Adipose tissue (tissue), 3 donors: ENCODE results near the gene INSL6. TPM values are rescaled to one million over a fixed set of nuclear protein-coding genes. Genes with fewer than 3 reads are reported as not detected.
"Not testable (repeated sequence)": the region's sequence is repeated elsewhere in the genome, so short reads cannot be mapped to it uniquely, and the experiment has no call there.

ENCODE experiments used
- H3K27ac ChIP-seq: one replicate; pipeline ENCODE4 v1.5.1; 2013; ENCODE audit warnings: low read depth, low read length
- WGBS, 3 donors: extraction: QIAGEN DNeasy Blood & Tissue Kit; methylation state at CpG; one replicate each; pipeline ENCODE4 v1.1.7; 2013; 5-methylcytosine and 5-hydroxymethylcytosine counted together
- polyA plus RNA-seq, 3 donors: library from polyadenylated mRNA; stranded (reverse); fragments of 200-250 nt; gene quantifications; one replicate each; pipeline ENCODE4 v1.2.3, GENCODE V29; 2013
- donor health status: healthy with polysubstance abuse.
- donor health status: Bipolar disorder and iron deficiency.
- donor health status: healthy.

INSL6 gene
- polyA plus RNA-seq, result not detected

- 87 to 93% (median 90%) methylated on average over 44 of the region's 44 CpGs for WGBS, 3 donors
- no peak within 1 kb of the TSS for H3K27ac ChIP-seq
Measured at GRCh38 chr9:5185220-5185840, at the start of gene INSL6. Gene INSL6, minus strand, starts transcription at chr9:5185639. Its CDS starts 37 bp downstream, at chr9:5185602.

- WGBS, 3 donors, result 80 to 95% (median 93%) methylated on average over 2 of the region's 2 CpGs
- H3K27ac ChIP-seq, result no peak within 1 kb of the TSS
Measured at GRCh38 chr9:5231212-5231611, 45.8 kb upstream of the INSL6 start, which contains the start of gene INSL4. Gene INSL4, plus strand, starts transcription at chr9:5231419. Its CDS starts 105 bp downstream, at chr9:5231524.

DNA sequence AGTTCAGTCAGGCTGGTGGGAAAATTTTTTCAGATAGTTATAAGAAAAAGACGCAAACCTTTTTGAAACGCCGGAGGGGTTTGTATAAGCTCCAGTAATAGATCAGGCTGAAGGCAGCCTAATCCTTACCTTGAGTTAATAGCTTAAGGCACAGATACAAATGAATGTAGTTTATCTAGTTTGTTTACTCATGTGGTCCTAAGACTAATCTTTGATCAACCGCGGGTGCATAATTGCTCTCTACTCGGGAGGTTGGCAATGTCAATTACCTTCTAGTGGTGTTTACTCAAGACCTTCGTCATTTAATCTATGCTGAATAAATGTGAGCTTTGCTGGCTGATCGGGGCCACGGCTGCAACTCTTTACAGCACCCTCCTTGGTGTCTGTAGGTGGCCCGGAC is 45.1 kb upstream of the INSL6 start:
- WGBS, 3 donors, result 71 to 80% (median 72%) methylated on average over 10 of the region's 10 CpGs
- H3K27ac ChIP-seq, result no peak overlapping the region

- no peak overlapping the region for H3K27ac ChIP-seq
Measured at GRCh38 chr9:5205071-5205470, 19.6 kb upstream of the INSL6 start.

DNA sequence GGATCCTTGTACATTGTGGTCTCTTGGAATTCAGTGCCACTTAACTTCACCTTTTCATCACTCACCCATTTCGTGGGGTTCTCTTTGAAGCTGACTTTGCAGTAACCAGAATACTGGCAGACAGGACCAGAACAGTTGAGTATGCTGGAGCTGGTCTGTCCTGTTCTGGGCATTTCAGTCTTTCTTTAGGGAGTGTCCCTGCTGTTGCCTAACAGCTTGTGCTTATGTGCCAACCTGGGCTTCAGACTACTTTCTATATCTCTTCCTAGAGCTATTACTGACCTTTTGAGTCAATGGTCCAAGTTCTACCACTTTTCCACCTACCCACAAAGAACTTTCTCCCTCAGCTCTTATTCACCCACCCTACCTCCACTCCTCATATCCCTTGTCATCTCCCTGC is 10.0 kb upstream of the INSL6 start:
- 74 to 92% (median 75%) methylated on average over 1 of the region's 1 CpG for WGBS, 3 donors
- no peak overlapping the region for H3K27ac ChIP-seq

DNA sequence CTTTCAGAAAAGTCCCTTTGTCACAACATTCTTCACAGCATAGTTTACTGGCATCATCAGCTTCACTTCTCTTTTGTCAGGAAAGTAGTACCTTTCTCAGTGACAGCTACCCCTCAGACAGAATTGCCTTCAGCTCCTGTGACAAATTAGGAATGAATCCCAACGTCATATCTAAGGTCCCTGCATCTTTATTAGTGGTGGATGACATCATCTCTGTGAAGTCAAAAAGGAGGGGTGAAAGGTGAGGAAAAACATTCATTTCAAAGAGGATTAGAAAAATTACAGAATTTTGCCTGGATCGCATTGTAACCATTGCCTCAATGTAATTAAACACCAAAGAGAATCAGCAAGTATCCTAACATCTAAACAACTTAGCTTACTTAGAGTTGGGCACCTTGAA is 7.9 kb upstream of the INSL6 start:
- 61 to 62% (median 62%) methylated on average over 2 of the region's 2 CpGs for WGBS, 3 donors
- H3K27ac ChIP-seq, result no peak overlapping the region

DNA sequence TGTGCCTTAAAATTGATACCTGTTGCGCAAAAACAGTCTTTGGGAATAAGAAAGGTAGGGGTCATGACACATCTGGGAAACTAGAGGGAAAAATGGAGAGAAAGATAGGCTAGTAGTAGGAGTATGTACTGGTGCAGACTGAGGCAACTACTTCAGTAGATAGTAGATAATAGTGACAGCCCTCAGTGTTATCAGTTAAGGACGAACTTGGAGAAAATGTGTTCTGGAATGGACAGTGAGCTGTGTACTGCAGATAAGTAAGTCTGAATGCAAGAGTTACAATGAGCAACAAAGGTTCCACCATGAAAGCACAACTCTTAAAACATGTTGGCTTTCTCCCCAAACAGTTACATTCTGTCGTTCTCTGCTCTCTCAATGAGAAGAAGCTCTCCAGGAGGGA is 6.5 kb upstream of the INSL6 start:
- 70 to 82% (median 75%) methylated on average over 3 of the region's 3 CpGs for WGBS, 3 donors
- H3K27ac ChIP-seq, result no peak overlapping the region

DNA sequence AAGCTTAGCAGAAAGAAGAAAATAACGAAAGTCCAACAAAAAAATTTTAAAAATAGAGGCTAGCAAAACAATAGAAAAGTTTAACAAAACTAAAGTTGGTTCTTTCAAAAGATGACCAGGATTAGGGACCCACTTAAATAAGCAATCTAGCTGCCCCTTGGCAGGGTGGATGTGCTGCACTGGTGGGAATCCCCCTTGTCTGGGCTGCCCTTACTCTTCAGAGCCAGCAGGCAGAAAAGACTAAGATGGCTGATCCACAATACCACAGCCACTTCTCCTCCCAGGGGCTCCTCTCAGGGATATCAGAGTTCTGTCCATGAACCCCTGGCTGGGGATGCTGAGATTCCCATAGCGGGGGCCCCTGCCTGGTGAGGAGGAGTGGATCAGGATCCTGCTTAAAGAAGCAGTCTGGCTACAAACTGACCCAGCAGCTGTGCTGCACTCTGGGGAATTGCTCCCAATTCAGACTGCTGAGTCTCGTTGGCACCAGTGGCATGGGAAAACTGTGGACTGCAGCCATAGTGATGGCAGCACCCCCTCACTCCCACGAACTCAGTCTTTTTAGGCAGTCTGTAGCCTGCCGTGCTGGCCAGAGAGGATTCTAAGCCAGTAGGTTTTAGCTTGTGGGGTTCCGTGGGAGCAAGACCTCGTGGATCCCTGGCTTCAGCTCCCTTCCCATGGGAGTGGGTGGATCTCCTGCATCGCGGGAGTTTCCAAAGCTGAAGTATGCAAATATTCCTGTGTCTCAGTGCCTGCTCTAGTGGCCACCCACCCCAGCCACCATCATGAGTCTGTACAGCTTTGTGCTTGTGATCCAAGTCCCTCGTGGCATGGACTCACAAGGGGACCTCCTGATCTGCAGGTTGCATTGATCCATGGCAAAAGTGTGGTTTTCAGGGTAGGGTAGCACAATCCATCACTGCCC is 2.9 kb upstream of the INSL6 start:
- H3K27ac ChIP-seq, result no peak overlapping the region
- 62 to 65% (median 64%) methylated on average over 10 of the region's 10 CpGs for WGBS, 3 donors

DNA sequence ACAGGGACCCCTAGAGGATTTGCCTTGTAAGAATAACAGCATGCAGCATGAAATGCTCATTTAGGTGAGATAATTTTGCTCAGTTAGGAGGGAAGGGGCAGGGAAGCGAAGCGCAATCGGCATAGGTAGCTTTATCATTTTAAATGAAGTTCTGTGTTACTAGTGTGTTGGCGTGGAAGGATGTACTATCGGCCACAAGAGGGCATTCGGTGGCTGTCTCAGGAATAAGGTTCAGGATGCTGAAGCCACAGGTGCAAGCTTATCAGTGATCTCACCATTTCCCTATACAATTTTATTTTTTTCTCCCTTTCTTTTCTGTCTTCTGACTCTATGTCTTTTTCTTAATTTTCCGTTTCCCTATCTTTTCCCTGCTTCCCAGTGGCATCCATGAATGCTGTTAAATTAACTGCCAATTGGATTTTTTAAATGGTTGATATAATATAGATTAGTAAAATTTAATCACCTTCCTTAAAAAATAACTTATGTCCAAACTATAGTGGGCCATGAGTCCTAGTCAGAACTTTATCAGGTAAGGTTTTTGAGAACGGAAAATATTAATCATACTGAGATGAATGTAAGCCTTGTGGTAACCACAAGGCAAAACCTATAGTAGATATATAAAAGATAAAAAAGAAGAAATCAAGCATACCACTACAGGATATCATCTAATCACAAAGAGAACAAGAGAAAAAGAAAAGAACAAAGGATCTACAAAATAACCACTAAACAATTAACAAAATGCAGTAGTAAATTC is 1.2 kb upstream of the INSL6 start:
- WGBS, 3 donors, result 16 to 25% (median 23%) methylated on average over 8 of the region's 8 CpGs
- no peak overlapping the region for H3K27ac ChIP-seq

DNA sequence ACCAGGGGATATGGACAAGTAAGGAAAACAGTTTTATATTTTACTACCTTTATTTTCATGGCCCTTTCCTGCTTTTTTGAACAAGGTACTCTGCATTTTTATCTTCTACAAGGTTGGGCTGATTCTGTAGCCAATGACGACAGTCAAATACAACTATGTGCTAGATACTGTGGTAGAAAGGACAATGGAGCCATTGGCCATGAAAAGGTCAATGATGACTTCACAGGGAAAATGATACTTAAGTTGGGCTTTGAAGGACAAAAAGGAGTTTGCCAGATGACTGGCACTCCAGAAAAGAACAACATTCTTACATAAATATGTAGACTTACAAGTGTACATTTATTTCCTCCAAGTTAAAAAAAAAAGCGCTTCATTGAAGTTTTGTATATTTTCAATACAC is 663 bp downstream of the INSL6 start:
- 96 to 97% (median 96%) methylated on average over 2 of the region's 2 CpGs for WGBS, 3 donors

GRCh38 chr9:5180631-5181030 is 4.8 kb downstream of the INSL6 start:
- 89 to 95% (median 93%) methylated on average over 2 of the region's 2 CpGs for WGBS, 3 donors
- H3K27ac ChIP-seq, result not testable (repeated sequence)

More for the DNA sequence above, 663 bp downstream of the INSL6 start:
- H3K27ac ChIP-seq, result no peak overlapping the region

DNA sequence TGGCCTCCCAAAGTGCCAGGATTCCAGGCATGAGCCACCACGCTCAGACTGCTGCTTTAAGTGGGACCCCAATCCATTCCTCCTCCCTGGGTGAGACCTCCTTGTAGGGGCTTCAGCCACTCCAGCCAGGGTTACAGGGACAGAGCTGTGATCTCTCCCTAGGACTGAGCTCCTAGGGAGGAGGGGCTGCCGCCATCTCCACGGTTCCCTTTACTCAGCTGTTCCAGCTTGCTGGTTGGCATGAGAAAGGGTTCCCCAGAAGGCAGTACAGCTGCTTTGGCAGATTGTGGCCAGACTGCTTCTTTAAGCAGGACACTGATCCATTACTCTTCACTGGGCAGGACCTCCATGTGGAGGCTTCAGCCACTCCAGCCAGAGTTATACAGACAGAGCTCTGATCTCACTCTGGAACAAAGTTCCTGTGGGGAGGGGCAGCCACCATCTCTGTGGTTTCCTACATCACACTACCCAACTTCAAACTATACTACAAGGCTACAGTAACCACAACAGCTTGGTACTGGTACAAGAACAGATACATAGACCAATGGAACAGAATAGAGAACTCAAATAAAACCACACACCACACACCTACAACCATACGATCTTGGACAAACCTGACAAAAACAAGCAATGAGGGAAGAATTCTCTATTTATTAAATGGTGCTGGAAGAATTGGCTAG is 7.2 kb downstream of the INSL6 start:
- no peak overlapping the region for H3K27ac ChIP-seq
- 84 to 88% (median 85%) methylated on average over 4 of the region's 4 CpGs for WGBS, 3 donors

DNA sequence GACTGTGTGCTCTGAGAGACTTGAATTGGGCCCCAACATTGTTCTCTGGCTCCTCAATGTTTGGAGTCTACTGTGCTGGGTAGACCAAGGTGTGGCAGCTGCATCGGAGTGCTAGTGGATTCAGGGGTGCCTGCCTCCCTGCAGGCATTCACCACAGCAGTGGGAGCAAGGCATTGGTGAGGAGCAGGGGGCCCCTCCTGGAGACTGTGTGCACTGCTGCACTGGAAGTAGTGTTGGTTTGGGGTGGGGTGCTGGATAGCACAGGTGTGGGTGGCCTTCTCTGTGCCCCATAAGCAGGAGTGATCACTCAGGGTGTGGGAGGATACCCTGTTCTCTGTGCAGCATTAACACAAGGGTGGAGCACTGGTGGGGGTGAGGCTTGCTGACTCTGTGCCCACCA is 39.2 kb downstream of the INSL6 start:
- H3K27ac ChIP-seq, result no peak overlapping the region
- 96 to 100% (median 96%) methylated on average over 1 of the region's 1 CpG for WGBS, 3 donors

- no peak overlapping the region for H3K27ac ChIP-seq
- WGBS, 3 donors, result 92 to 95% (median 93%) methylated on average over 7 of the region's 7 CpGs
Measured at GRCh38 chr9:5144217-5144616, 41.2 kb downstream of the INSL6 start.

DNA sequence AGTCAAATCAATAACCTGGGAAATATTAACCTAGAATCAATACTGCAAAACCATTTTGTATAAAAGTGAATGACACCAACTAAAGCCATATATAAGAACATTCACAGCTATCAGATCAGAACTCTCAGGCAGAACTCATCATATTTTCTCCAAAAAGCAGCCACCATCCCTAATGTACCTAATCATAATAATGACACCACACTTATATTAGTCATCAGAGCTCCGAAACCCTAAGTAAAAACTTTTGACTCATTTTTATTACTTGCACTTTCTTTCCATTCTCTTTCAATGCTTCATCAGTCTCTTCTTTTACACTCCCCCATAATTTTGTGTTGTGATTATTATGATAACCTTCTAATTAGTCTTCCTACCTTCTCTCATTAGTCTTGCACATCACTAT is 45.3 kb downstream of the INSL6 start:
- 90 to 97% (median 90%) methylated on average over 1 of the region's 1 CpG for WGBS, 3 donors
- H3K27ac ChIP-seq, result no peak overlapping the region

DNA sequence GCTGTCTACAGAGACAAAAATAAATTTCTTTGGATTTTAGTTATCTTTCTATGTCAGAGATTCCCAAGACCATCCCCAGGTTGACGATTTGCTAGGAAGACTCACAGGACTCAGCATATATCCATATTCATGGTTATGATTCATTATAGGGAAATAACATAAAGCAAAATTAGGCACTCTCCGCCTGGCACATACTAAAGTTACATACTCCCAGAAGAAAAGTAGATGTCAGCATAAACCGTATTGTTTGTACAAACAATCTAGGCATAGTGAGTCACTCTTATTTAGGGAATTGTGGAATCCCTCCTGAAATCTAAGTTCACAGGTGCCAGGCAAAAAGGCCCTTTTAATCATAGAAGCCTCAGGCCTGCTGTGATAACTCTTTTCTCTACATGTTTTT is 62.9 kb downstream of the INSL6 start:
- 81 to 97% (median 94%) methylated on average over 3 of the region's 3 CpGs for WGBS, 3 donors
- H3K27ac ChIP-seq, result no peak overlapping the region

DNA sequence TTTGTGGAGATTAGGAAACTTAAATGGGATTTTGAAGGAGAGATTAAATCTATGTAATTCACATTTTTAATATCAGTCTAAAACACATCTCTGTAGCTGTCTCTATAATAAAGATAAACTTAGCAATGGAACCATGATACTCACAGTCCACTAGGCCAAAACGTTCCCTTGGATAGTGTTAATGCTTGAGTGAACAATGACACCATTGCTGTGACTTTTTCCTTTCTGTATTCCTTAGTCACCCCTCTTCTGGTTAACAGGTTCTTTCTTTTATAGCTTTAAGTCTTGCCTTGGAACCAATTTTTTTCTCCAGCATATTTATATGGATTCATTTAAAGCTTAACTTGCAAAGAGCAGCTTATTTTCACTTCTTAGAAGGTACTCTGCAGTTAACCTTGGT is 63.3 kb downstream of the INSL6 start:
- 77 to 90% (median 88%) methylated on average over 1 of the region's 1 CpG for WGBS, 3 donors
- no peak overlapping the region for H3K27ac ChIP-seq

GRCh38 chr9:5113994-5114748 is 71.3 kb downstream of the INSL6 start:
- no peak overlapping the region for H3K27ac ChIP-seq
- WGBS, 3 donors, result 97 to 98% (median 97%) methylated on average over 22 of the region's 22 CpGs
